HG02759 (cell line): ENCODE results near the gene ALOX12B.
"Not testable (repeated sequence)": the region's sequence is repeated elsewhere in the genome, so short reads cannot be mapped to it uniquely, and the experiment has no call there.

Experiments
- ATAC-seq: cut with Tn5 transposase; IDR thresholded peaks from one replicate; pipeline ENCODE4 v1.9.1; 2021; ENCODE audit warnings: mild to moderate bottlenecking, moderate library complexity; ENCODE audit not compliant: unreplicated experiment

ALOX12B gene

GRCh38 chr17:8046929-8047768 is 40.4 kb downstream of the ALOX12B start:
- no peak for ATAC-seq

- no peak for ATAC-seq
These were observed 41.1 kb downstream of the ALOX12B start for GRCh38 chr17:8046306-8046928.

- no peak for ATAC-seq
These were observed 42.4 kb downstream of the ALOX12B start for GRCh38 chr17:8044819-8045810.

- ATAC-seq = no peak
These were observed 45.5 kb downstream of the ALOX12B start for GRCh38 chr17:8041979-8042378.

GRCh38 chr17:8041249-8041928 is 46.1 kb downstream of the ALOX12B start:
- ATAC-seq = no peak

GRCh38 chr17:8039611-8040168 is 47.8 kb downstream of the ALOX12B start:
- ATAC-seq = no peak

- ATAC-seq = no peak
These were observed 48.4 kb downstream of the ALOX12B start, which contains the start of gene ALOX15B for GRCh38 chr17:8038954-8039610. TSS of gene ALOX15B (plus strand) at chr17:8039059. CDS start at chr17:8039156, 97 bp downstream.

GRCh38 chr17:8032442-8032841 is 55.1 kb downstream of the ALOX12B start:
- no peak for ATAC-seq

GRCh38 chr17:8031950-8032349 is 55.6 kb downstream of the ALOX12B start:
- ATAC-seq = no peak

- ATAC-seq = no peak
These were observed 56.3 kb downstream of the ALOX12B start for GRCh38 chr17:8031261-8031661.

GRCh38 chr17:8029121-8029520 is 58.4 kb downstream of the ALOX12B start:
- ATAC-seq = no peak

- no peak for ATAC-seq
These were observed 62.2 kb downstream of the ALOX12B start for GRCh38 chr17:8025176-8025911.

- ATAC-seq = not testable (repeated sequence)
These were observed 63.4 kb downstream of the ALOX12B start for GRCh38 chr17:8024161-8024560.
